SK-N-SH (cell line): ENCODE measurements around the gene XPOT.

ENCODE experiments used
- FOXJ3 ChIP-seq: sonication (generic); formaldehyde crosslinking; IDR thresholded peaks from 2 replicates; pipeline ENCODE4 v1.5.1; 2020; ENCODE audit warnings: mild to moderate bottlenecking, missing genetic modification reagents
- FOXM1 ChIP-seq: IDR thresholded peaks from 2 replicates; pipeline ENCODE4 v1.4.0; 2012; ENCODE audit warnings: low read depth, mild to moderate bottlenecking
- NFIC ChIP-seq: IDR thresholded peaks from 2 replicates; pipeline ENCODE4 v1.4.0; 2012; ENCODE audit warnings: borderline replicate concordance
- TAF1 ChIP-seq: IDR thresholded peaks from 2 replicates; pipeline ENCODE4 v1.6.1; 2012; ENCODE audit warnings: low read depth, mild to moderate bottlenecking, low read length, moderate library complexity, borderline replicate concordance
- TF ChIP-seq, protein P1 (sequence below): fragments of 200-600 bp; sonication (generic); IDR thresholded peaks from 2 replicates; pipeline ENCODE4 v1.6.1; 2017; ENCODE audit warnings: antibody characterized with exemption, mild to moderate bottlenecking, moderate library complexity
- TF ChIP-seq, protein P2 (sequence below): IDR thresholded peaks from 2 replicates; pipeline ENCODE4 v1.4.0; 2012; ENCODE audit warnings: low read depth

DNA sequence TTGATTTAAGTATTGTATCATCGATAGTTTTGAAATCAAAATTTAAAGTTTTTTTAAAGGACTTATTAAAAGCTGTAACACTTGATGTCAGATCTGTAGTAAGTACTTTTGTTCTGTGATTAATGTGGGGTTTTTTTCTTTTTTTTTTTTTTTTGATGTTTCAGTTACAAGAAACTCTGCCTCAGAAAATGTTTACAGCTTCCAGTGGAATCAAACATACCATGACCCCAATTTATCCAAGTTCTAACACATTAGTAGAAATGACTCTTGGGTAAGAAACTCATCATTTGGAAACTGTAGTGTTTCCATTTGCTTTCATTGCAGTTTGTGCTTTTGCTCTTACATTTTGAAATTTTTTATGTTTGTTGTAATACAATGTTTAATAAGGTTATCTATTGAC is 93.3 kb downstream of the XPOT start:
- no peak for TF ChIP-seq FOXM1
- TF ChIP-seq, protein P1, sequence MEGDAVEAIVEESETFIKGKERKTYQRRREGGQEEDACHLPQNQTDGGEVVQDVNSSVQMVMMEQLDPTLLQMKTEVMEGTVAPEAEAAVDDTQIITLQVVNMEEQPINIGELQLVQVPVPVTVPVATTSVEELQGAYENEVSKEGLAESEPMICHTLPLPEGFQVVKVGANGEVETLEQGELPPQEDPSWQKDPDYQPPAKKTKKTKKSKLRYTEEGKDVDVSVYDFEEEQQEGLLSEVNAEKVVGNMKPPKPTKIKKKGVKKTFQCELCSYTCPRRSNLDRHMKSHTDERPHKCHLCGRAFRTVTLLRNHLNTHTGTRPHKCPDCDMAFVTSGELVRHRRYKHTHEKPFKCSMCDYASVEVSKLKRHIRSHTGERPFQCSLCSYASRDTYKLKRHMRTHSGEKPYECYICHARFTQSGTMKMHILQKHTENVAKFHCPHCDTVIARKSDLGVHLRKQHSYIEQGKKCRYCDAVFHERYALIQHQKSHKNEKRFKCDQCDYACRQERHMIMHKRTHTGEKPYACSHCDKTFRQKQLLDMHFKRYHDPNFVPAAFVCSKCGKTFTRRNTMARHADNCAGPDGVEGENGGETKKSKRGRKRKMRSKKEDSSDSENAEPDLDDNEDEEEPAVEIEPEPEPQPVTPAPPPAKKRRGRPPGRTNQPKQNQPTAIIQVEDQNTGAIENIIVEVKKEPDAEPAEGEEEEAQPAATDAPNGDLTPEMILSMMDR = no peak
- no peak for TF ChIP-seq TAF1
- TF ChIP-seq, protein P2, sequence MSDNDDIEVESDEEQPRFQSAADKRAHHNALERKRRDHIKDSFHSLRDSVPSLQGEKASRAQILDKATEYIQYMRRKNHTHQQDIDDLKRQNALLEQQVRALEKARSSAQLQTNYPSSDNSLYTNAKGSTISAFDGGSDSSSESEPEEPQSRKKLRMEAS = no peak
- TF ChIP-seq NFIC = no peak
- no peak for TF ChIP-seq FOXJ3 (CRISPR knock-in tag)
